ELF-1 (cell line): ENCODE results near the gene RSF1.

ENCODE experiments used
- DNase-seq: peaks from one replicate; pipeline ENCODE4 v3.0.0-alpha.2; 2016; ENCODE audit warnings: low read depth, low spot score

RSF1 gene

DNA sequence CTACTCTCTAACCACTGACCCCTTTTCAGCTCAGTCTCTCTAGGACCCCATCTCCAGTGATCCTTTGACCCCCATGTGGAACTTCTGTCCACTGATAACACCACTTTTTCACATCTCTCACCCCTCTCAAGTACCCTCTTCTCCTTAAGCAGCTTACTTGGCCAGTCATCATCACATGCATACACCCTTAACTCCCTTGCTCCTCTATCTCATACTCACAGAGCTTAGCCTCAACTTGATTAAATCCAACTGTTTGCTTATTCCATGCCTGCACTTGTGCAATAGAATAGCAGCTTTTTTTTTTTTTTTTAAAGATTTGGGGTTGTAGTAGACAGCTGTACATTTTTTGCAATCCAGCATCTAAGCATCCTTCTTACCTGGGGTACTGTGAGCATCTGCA, 208.6 kb downstream of the RSF1 start:
- DNase-seq = no peak
